HG03039 (cell line): ENCODE measurements around the gene POU2AF2.

Experiments used
- ATAC-seq: cut with Tn5 transposase; IDR thresholded peaks from one replicate; pipeline ENCODE4 v1.9.1; 2021; ENCODE audit warnings: mild to moderate bottlenecking, moderate library complexity; ENCODE audit not compliant: unreplicated experiment

Gene POU2AF2

GRCh38 chr11:111327908-111328624 lies 82.5 kb downstream of the POU2AF2 start:
- ATAC-seq, result no peak

- ATAC-seq, result no peak
Observed at GRCh38 chr11:111329306-111330204, 84.0 kb downstream of the POU2AF2 start.

GRCh38 chr11:111330234-111330893 lies 84.8 kb downstream of the POU2AF2 start:
- ATAC-seq, result no peak

- no peak for ATAC-seq
Observed at GRCh38 chr11:111331711-111332479, 86.4 kb downstream of the POU2AF2 start.

- no peak for ATAC-seq
Observed at GRCh38 chr11:111334532-111335502, 89.3 kb downstream of the POU2AF2 start.

GRCh38 chr11:111335549-111335948 lies 90.0 kb downstream of the POU2AF2 start:
- no peak for ATAC-seq
